Measurements from ENCODE around the gene PREX1.

Gene PREX1

GRCh38 chr20:48823476-48823875 is 4.3 kb downstream of the PREX1 start:
- DNase-seq = no peak
- in situ Hi-C loops (cut with HindIII; ENCODE audit: low pct_ligation_motif_present, low sequenced_read_pairs) = no loop called here
- Histone ChIP-seq H3K36me3 (replicated peaks) (no peaks in the 10 kb centered on the region), H3K27me3 (replicated peaks) (no peaks in the 10 kb centered on the region), H3K27ac (no peak overlapping the region), H3K4me3 (ENCODE audit: low read depth, low read length) (no peak overlapping the region)
- TF ChIP-seq CTCF (IDR thresholded peaks at IDR 0.05; ENCODE audit: low read depth, low read length, missing control alignments) = no peak

GRCh38 chr20:48822879-48823385 is 4.9 kb downstream of the PREX1 start:
- no peaks in the 10 kb centered on the region for H3K27me3 ChIP-seq (replicated peaks)
- DNase-seq = no peak
- H3K27ac ChIP-seq = no peak overlapping the region
- in situ Hi-C loops (cut with HindIII; ENCODE audit: low pct_ligation_motif_present, low sequenced_read_pairs) = no loop called here
- H3K36me3 ChIP-seq (replicated peaks) = no peaks in the 10 kb centered on the region
- no peak overlapping the region for H3K4me3 ChIP-seq (ENCODE audit: low read depth, low read length)
- no peak for TF ChIP-seq CTCF (IDR thresholded peaks at IDR 0.05; ENCODE audit: low read depth, low read length, missing control alignments)

- in situ Hi-C loops (cut with HindIII; ENCODE audit: low pct_ligation_motif_present, low sequenced_read_pairs) = no loop called here
- Histone ChIP-seq H3K4me3 (ENCODE audit: low read depth, low read length) (no peak overlapping the region), H3K36me3 (replicated peaks) (no peaks in the 10 kb centered on the region), H3K27me3 (replicated peaks) (no peaks in the 10 kb centered on the region), H3K27ac (no peak overlapping the region)
- TF ChIP-seq CTCF (IDR thresholded peaks at IDR 0.05; ENCODE audit: low read depth, low read length, missing control alignments) = no peak
- DNase-seq = no peak
Observed at GRCh38 chr20:48822178-48822577, 5.6 kb downstream of the PREX1 start.

- Histone ChIP-seq H3K36me3 (replicated peaks) (no peaks in the 10 kb centered on the region), H3K4me3 (ENCODE audit: low read depth, low read length) (no peak overlapping the region), H3K27ac (no peak overlapping the region), H3K27me3 (replicated peaks) (no peaks in the 10 kb centered on the region)
- TF ChIP-seq CTCF (IDR thresholded peaks at IDR 0.05; ENCODE audit: low read depth, low read length, missing control alignments) = no peak
- in situ Hi-C loops (cut with HindIII; ENCODE audit: low pct_ligation_motif_present, low sequenced_read_pairs) = no loop called here
- no peak for DNase-seq
Observed at GRCh38 chr20:48821261-48821920, 6.4 kb downstream of the PREX1 start.

- in situ Hi-C loops (cut with HindIII; ENCODE audit: low pct_ligation_motif_present, low sequenced_read_pairs) = no loop called here
Observed at GRCh38 chr20:48820649-48820973, 7.2 kb downstream of the PREX1 start.

More at GRCh38 chr20:48820649-48820973, 7.2 kb downstream of the PREX1 start:
- Histone ChIP-seq H3K36me3 (replicated peaks) (no peaks in the 10 kb centered on the region), H3K27me3 (replicated peaks) (no peaks in the 10 kb centered on the region), H3K27ac (no peak overlapping the region), H3K4me3 (ENCODE audit: low read depth, low read length) (no peak overlapping the region)
- DNase-seq = no peak
- no peak for TF ChIP-seq CTCF (IDR thresholded peaks at IDR 0.05; ENCODE audit: low read depth, low read length, missing control alignments)
